Sigmoid colon (tissue), 7 donors: Measurements from ENCODE around the gene KLHL29. TPM values are rescaled to one million over a fixed set of nuclear protein-coding genes. Genes with fewer than 3 reads are reported as not detected.
A peak's percentile ranks its signal among the peaks of the same experiment; 100 is the strongest.

Experiments used
- DNase-seq: peaks from one replicate; pipeline ENCODE4 v3.0.0-alpha.2; 2019
- H3K27ac ChIP-seq, 4 donors: fragments of 200-600 bp; sonication (generic); one replicate each; pipeline ENCODE4 v1.5.1; 2016 to 2019; ENCODE audit warnings: mild to moderate bottlenecking in 1 of 4
- H3K27me3 ChIP-seq, 3 donors: fragments of 200-600 bp; sonication (generic); one replicate each; pipeline ENCODE4 v1.5.1; 2019; ENCODE audit warnings: mild to moderate bottlenecking in 1 of 3
- H3K36me3 ChIP-seq, 4 donors: fragments of 200-600 bp; sonication (generic); one replicate each; pipeline ENCODE4 v1.5.1; 2016 to 2019
- H3K4me1 ChIP-seq, 4 donors: fragments of 200-600 bp; sonication (generic); one replicate each; pipeline ENCODE4 v1.5.1; 2017 to 2019
- H3K4me3 ChIP-seq, 4 donors: fragments of 200-600 bp; sonication (generic); one replicate each; pipeline ENCODE4 v1.5.1; 2017 to 2019; ENCODE audit warnings: mild to moderate bottlenecking in 2 of 4, moderate library complexity in 1 of 4
- H3K9me3 ChIP-seq, 4 donors: fragments of 200-600 bp in 3 of 4; sonication (generic) in 3 of 4; one replicate each; pipeline versions ENCODE4 v1.5.1 to v1.6.1; 2013 to 2019
- CTCF ChIP-seq, 4 experiments: fragments of 450-650 bp in 3 of 4; fragments of 200-600 bp in 1 of 4; IDR thresholded peaks; one replicate each; pipeline ENCODE4 v1.5.1; 2016 to 2019; ENCODE audit warnings: antibody characterized with exemption in 4 of 4, mild to moderate bottlenecking in 3 of 4, moderate library complexity in 2 of 4
- EP300 ChIP-seq, 4 donors: sonication (generic); formaldehyde crosslinking; IDR thresholded peaks; one replicate each; pipeline ENCODE4 v1.6.1; 2017; ENCODE audit warnings: antibody characterized with exemption in 4 of 4
- POLR2A ChIP-seq, 2 donors: fragments of 450-650 bp; IDR thresholded peaks; one replicate each; pipeline ENCODE4 v1.6.1; 2016; ENCODE audit warnings: antibody characterized with exemption in 2 of 2, mild to moderate bottlenecking in 2 of 2, moderate library complexity in 2 of 2
- POLR2AphosphoS5 ChIP-seq, 4 donors: sonication (generic); formaldehyde crosslinking; IDR thresholded peaks; one replicate each; pipeline ENCODE4 v1.6.1; 2017; ENCODE audit warnings: antibody characterized with exemption in 4 of 4
- WGBS, 2 donors: extraction: QIAGEN DNeasy Blood & Tissue Kit; methylation state at CpG; one replicate each; pipeline ENCODE4 v1.1.7; 2013; 5-methylcytosine and 5-hydroxymethylcytosine counted together
- intact Hi-C: fragments of 100-400 bp; cut with DNase I; formaldehyde crosslinking; loops from one replicate; pipeline ENCODE4 v1.15.1; 2023
- polyA plus RNA-seq, 3 donors: library from polyadenylated mRNA; stranded (reverse); fragments of 200-250 nt; gene quantifications; one replicate each; pipeline ENCODE4 v1.2.3, GENCODE V29; 2013
- total RNA-seq, 4 donors: library from RNA; depleted of rRNA; stranded (reverse); fragments of >200 nt; gene quantifications; one replicate each; pipeline ENCODE4 v1.1.0, GENCODE V29; 2016
- donor health status: healthy with polysubstance abuse.
- donor health status: Bipolar disorder and iron deficiency.
- donor health status: healthy.

Gene KLHL29
- total and polyA plus RNA-seq, 7 donors: 0.46 to 25.5 (median 6.3) TPM

DNA sequence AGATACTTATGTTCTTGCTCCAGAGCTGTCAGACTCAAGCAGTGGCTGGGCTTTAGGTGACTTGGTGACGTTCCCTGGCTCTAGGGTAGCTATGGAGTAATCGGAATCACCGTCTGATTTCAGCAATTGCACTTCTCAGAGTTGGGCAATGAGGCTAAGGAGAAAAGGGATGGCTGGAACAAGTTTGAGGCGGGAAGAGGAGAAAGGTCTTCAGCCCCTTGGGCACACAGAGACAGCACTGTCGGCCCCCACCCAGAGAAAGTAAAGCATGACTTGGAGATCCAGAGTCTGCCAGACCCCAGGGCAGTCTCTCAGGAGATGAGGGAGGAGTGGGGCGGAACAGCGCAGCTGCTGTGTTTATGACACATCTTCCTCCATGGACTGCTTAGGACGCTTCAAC lies 114.5 kb downstream of the KLHL29 start:
- WGBS, 2 donors: 92 to 93% methylated on average over 8 of the region's 8 CpGs
- Histone ChIP-seq H3K27ac (peak overlapping the region in 1 of 4 donors; percentile 34), H3K4me3 (no peak overlapping the region), H3K4me1 (peaks cover 0 to 41% (median 17%) of the 10 kb centered on the region in 4 donors), H3K27me3 (no peaks in the 10 kb centered on the region), H3K9me3 (no peaks in the 10 kb centered on the region), H3K36me3 (no peaks in the 10 kb centered on the region)
- DNase-seq: no peak
- intact Hi-C loops: no loop called here
- no peak for TF ChIP-seq EP300 (IDR thresholded peaks at IDR 0.05)
- TF ChIP-seq POLR2AphosphoS5 (IDR thresholded peaks at IDR 0.05): no peak
- TF ChIP-seq POLR2A (IDR thresholded peaks at IDR 0.05): no peak
- no peak for TF ChIP-seq CTCF (IDR thresholded peaks at IDR 0.05)

- peaks cover 0 to 53% (median 24%) of the 10 kb centered on the region in 4 donors for H3K4me1 ChIP-seq
- no peak for TF ChIP-seq CTCF (IDR thresholded peaks at IDR 0.05)
- TF ChIP-seq POLR2A (IDR thresholded peaks at IDR 0.05): no peak
- TF ChIP-seq EP300 (IDR thresholded peaks at IDR 0.05): no peak
- no peak for TF ChIP-seq POLR2AphosphoS5 (IDR thresholded peaks at IDR 0.05)
- no peaks in the 10 kb centered on the region for H3K36me3 ChIP-seq
- DNase-seq: no peak
- intact Hi-C loops: no loop called here
- no peak overlapping the region for H3K27ac ChIP-seq
- no peaks in the 10 kb centered on the region for H3K27me3 ChIP-seq
- no peak overlapping the region for H3K4me3 ChIP-seq
- no peaks in the 10 kb centered on the region for H3K9me3 ChIP-seq
- 87 to 93% methylated on average over 12 of the region's 12 CpGs for WGBS, 2 donors
These were observed 115.9 kb downstream of the KLHL29 start for GRCh38 chr2:23500836-23501235.

DNA sequence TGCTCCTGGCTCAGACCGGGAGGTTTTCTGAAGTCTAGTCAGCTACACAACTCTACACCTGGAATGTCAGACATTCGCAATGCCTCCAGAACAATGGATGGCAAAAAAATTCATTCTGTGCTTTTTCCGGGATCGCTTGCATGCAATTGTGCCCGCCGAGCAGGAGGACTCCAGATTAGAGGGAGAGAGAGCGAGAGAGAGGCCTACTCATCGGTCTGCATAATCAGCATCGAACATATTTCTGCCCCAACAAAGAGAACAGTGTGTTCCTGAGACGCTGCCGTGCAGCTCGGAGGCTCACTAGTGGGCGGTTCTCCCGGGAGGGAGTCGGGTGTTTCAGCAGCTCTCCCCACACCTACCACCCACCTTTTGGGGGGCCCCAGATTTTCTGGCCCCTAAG lies 117.1 kb downstream of the KLHL29 start:
- no peak for DNase-seq
- peak overlapping the region; percentile 16 to 74 (median 48) for H3K27ac ChIP-seq
- H3K27me3 ChIP-seq: no peaks in the 10 kb centered on the region
- WGBS, 2 donors: 91% methylated on average over 15 of the region's 15 CpGs
- H3K9me3 ChIP-seq: no peaks in the 10 kb centered on the region
- peaks cover 0 to 65% (median 31%) of the 10 kb centered on the region in 4 donors for H3K4me1 ChIP-seq
- no peak for TF ChIP-seq EP300 (IDR thresholded peaks at IDR 0.05)
- TF ChIP-seq POLR2AphosphoS5 (IDR thresholded peaks at IDR 0.05): peak in 1 of 4 donors; percentile 36
- intact Hi-C loops: no loop called here
- H3K4me3 ChIP-seq: no peak overlapping the region
- H3K36me3 ChIP-seq: no peaks in the 10 kb centered on the region

DNA sequence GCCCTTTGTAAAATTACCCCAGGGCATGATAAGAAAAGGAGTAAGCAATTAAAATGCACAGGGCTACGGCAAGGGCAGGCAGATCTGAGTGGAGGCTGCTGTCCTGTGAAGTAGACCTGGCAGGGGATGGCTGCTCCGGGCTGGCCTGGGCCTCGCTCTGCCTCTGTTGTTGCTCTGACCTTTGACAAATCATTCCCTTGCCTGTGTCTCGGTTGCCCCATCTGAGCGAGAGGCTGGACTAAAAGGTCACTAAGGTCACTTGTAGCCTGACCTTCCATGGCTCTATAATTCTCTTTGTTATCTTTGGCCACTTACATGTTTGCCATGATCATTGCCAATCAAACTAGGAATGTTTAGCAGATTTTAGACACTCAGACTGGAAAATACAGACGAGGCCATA lies 118.1 kb downstream of the KLHL29 start:
- Histone ChIP-seq H3K36me3 (no peaks in the 10 kb centered on the region), H3K27me3 (no peaks in the 10 kb centered on the region), H3K4me1 (peaks cover 0 to 62% (median 32%) of the 10 kb centered on the region in 4 donors), H3K9me3 (no peaks in the 10 kb centered on the region), H3K4me3 (no peak overlapping the region), H3K27ac (peak overlapping the region in 3 of 4 donors; percentile 25 to 74 (median 59))
- 88 to 89% methylated on average over 6 of the region's 6 CpGs for WGBS, 2 donors
- intact Hi-C loops: no loop called here
- TF ChIP-seq POLR2AphosphoS5 (IDR thresholded peaks at IDR 0.05) (no peak), POLR2A (IDR thresholded peaks at IDR 0.05) (no peak), EP300 (IDR thresholded peaks at IDR 0.05) (no peak), CTCF (IDR thresholded peaks at IDR 0.05) (no peak)
- DNase-seq: no peak

- Histone ChIP-seq H3K9me3 (no peaks in the 10 kb centered on the region), H3K27ac (peak overlapping the region; percentile 6 to 74 (median 42)), H3K4me1 (peaks cover 0 to 57% (median 32%) of the 10 kb centered on the region in 4 donors), H3K36me3 (no peaks in the 10 kb centered on the region), H3K4me3 (no peak overlapping the region), H3K27me3 (no peaks in the 10 kb centered on the region)
- intact Hi-C loops: no loop called here
- 59 to 91% methylated on average over 7 of the region's 7 CpGs for WGBS, 2 donors
- TF ChIP-seq CTCF (IDR thresholded peaks at IDR 0.05): no peak
- TF ChIP-seq POLR2AphosphoS5 (IDR thresholded peaks at IDR 0.05): peak in 1 of 4 donors; percentile 18
- no peak for DNase-seq
These were observed 118.7 kb downstream of the KLHL29 start for GRCh38 chr2:23503682-23504081.
